ENCODE measurements around the gene NDRG4.

Gene NDRG4

DNA sequence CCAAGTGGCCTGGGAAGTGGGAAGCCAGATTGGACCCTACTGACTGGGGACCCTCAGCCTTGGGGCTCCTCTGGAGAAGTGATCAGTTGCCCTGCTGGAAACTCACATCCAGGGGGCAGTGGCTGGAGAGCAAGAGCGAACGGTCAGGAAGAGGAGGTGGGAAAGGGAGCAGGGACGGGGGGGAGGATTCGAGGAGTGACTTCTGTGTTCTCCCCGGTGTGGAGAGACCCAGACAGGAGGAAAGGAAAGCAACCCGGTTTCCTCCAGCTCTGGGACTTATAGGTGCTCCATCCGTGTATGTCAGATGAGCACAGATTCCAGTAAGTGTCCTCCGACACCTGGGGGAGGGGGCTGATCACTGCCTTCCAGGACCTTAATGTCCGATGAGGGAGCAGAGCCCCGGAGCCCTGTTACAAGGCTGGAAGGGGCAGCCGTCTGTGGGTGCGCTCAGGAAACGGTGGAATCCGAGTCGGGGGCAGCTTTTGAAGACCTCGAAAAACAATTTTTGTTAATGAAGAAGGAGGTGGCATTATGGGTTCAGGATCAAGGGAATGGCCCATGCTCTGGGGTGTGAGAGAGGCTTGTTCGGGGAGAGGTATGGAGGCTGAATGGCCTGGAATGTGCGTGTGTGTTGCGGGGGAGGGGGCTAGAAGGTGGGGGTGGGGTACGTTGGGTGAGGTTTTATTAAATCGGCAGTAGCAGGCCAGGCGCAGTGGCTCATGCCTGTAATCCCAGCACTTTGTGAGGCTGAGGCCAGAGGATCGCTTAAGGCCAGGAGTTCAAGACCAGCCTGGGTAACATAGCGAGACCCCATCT is 34.8 kb upstream of the NDRG4 start:
- no peak for DNase-seq (ENCODE audit: low spot score)
- ChIA-PET CTCF (interaction anchor here (1.0 to 1.5 kb wide), 2 partner anchors 22 kb away, joined by 4 to 7 read pairs; no protein-coding TSS in a partner anchor), POLR2A (ENCODE audit: low non-redundant PET) (no interaction called here)
- TF ChIP-seq, protein P1, sequence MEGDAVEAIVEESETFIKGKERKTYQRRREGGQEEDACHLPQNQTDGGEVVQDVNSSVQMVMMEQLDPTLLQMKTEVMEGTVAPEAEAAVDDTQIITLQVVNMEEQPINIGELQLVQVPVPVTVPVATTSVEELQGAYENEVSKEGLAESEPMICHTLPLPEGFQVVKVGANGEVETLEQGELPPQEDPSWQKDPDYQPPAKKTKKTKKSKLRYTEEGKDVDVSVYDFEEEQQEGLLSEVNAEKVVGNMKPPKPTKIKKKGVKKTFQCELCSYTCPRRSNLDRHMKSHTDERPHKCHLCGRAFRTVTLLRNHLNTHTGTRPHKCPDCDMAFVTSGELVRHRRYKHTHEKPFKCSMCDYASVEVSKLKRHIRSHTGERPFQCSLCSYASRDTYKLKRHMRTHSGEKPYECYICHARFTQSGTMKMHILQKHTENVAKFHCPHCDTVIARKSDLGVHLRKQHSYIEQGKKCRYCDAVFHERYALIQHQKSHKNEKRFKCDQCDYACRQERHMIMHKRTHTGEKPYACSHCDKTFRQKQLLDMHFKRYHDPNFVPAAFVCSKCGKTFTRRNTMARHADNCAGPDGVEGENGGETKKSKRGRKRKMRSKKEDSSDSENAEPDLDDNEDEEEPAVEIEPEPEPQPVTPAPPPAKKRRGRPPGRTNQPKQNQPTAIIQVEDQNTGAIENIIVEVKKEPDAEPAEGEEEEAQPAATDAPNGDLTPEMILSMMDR (conservative IDR thresholded peaks at IDR 0.05; ENCODE audit: low read depth): no peak
- H3K27ac ChIP-seq: no peak overlapping the region

DNA sequence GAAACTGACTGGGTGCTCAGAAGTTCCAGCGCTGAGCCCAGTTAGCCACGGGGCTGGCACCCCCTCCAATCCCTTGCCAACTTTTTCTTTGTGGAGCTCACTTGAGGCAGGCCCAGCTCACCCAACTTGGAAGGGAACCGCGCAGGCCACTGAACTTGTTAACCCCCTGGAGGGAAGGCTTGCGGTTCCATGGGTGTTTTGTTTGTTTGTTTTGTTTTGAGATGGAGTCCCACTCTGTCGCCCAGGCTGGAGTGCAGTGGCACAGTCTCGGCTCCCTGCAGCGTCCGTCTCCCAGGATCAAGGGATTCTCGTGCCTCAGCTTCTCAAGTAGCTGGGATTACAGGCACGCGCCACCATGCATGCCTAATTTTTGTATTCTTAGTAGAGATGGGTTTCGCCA is 34.1 kb upstream of the NDRG4 start:
- ChIA-PET CTCF (interaction anchor here (1.5 kb wide), 1 partner anchor 22 kb away, joined by 7 read pairs; no protein-coding TSS in a partner anchor), POLR2A (ENCODE audit: low non-redundant PET) (no interaction called here)

DNA sequence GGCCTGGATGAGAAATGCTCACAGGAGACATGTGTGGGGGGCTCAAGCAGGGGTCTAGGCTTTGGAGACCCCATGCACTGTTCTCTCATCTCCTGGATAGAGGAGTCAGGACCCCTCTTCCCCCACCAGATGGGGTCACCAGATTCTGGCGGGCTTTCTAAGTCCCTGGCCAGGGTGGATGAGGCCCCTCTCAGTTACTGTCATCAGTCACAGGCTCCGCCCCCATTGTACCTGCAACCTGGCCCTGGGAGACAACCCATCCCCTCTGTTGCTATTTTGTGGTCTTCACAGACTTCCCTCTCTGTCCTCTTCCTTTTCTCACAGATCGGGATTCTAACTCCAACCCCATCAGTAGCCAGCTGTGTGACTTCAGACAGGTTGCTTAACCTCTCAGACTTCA is 33.5 kb upstream of the NDRG4 start:
- ChIA-PET POLR2A (ENCODE audit: low non-redundant PET) (no interaction called here), CTCF (interaction anchor here (1.5 kb wide), 1 partner anchor 21 kb away, joined by 7 read pairs; no protein-coding TSS in a partner anchor)
- TF ChIP-seq, protein P1 (conservative IDR thresholded peaks at IDR 0.05; ENCODE audit: low read depth): no peak
- no peak for DNase-seq (ENCODE audit: low spot score)
- no peak overlapping the region for H3K27ac ChIP-seq

More for the DNA sequence above, 34.1 kb upstream of the NDRG4 start:
- no peak for DNase-seq (ENCODE audit: low spot score)
- TF ChIP-seq, protein P1 (conservative IDR thresholded peaks at IDR 0.05; ENCODE audit: low read depth): no peak
- no peak overlapping the region for H3K27ac ChIP-seq

DNA sequence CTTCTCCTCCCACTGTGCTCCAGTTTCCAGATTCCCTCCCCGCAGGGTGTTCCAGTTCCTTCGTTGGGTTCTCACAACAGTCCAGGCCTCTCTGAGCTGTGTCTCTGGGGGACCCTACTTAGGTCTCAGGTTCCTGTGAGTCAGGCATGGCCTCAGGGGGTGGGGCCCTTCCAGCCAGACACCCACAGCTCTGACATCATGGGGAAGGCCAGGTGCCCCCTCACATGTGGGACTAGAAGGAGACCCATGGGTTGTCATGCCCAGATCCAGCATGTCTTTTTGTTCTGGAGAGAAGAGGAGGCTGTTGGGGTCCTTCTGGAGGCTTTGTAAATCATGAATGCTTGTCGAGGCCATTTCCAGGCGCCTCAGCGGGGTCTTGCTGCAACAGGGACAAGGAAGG is 32.0 kb upstream of the NDRG4 start:
- TF ChIP-seq, protein P1 (conservative IDR thresholded peaks at IDR 0.05; ENCODE audit: low read depth): no peak
- ChIA-PET POLR2A (ENCODE audit: low non-redundant PET) (no interaction called here), CTCF (interaction anchor here (0.7 kb wide), 1 partner anchor 18 kb away, joined by 3 read pairs; no protein-coding TSS in a partner anchor)
- no peak for DNase-seq (ENCODE audit: low spot score)
- H3K27ac ChIP-seq: no peak overlapping the region

DNA sequence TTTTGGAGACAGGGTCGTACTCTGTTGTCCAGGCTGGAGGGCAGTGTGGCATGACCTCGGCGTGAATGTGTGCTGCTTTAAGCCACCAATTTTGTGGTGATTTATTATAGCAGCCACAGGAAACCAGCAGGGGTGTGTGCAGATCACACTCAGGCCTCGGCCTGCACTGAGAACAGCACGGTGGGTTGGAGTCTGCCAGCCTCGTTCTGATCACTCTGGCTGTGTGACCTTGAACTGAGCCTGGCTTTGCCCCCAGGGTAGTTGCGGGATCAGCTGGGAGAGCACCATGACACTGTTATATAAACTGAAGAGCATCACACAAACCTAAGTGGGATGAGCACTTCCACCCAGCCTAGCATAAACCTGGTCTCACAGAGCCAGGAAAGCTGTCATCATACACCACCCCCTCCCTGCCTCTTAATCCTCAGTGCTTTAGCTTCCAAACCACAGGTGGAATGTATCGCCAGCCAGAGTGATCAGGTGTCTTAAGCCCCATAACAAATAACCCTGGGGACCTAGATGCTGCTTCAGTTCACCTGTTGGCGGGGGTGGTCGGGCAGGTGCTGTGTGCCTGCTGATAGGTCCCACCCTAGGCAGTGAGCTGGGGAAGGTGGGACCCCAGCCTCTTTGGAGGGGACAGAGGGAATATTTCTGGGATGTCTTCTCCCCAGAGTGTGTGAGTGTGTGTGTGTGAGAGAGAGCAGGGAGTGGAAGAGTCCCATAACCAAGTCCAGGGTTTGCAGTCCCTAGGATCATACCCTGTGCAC is 28.6 kb upstream of the NDRG4 start:
- POLR2A ChIA-PET (ENCODE audit: low non-redundant PET): no interaction called here
- H3K27ac ChIP-seq: no peak overlapping the region
- CTCF ChIA-PET: interaction anchor here (0.5 to 0.6 kb wide), 3 partner anchors 18 to 125 kb away, joined by 3 to 4 read pairs (median 4); no protein-coding TSS in a partner anchor
- TF ChIP-seq, protein P1 (conservative IDR thresholded peaks at IDR 0.05; ENCODE audit: low read depth): no peak
- DNase-seq (ENCODE audit: low spot score): no peak

DNA sequence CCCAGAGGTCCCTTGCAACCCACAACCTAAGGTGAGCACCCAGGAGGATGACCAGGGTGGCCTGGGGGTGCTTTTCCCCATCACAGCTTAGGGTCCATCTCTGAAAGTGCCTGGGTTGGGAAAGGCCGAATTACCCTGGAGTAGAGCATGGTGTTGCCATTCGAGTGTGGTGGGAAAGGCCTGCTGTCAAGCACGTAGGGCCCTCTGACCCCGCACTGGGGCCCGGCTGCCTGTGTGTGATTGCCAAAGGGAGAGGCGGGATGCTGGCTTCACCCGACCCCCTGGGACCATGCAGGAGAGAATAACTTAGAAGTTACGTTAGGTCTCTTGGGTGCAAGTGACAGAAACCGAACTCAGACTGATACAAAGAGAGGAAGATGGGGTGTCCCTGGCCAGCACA is 27.7 kb upstream of the NDRG4 start:
- H3K27ac ChIP-seq: no peak overlapping the region
- DNase-seq (ENCODE audit: low spot score): no peak
- TF ChIP-seq, protein P1 (conservative IDR thresholded peaks at IDR 0.05; ENCODE audit: low read depth): no peak
- ChIA-PET POLR2A (ENCODE audit: low non-redundant PET) (no interaction called here), CTCF (interaction anchor here (0.6 kb wide), 1 partner anchor 19 kb away, joined by 4 read pairs; no protein-coding TSS in a partner anchor)

All from RWPE1 (cell line).